NCI-H446 treated with DMSO at 0.1 percent for 48 hours (cell line): Measurements from ENCODE around the gene CCDC6.
A peak's percentile ranks its signal among the peaks of the same experiment; 100 is the strongest.
"Not testable (repeated sequence)": the region's sequence is repeated elsewhere in the genome, so short reads cannot be mapped to it uniquely, and the experiment has no call there.

Source experiments
- DNase-seq: peaks from one replicate; lab custom pipeline; 2025; lab: John Stamatoyannopoulos, UW

The CCDC6 gene

GRCh38 chr10:59754951-59755350, 151.4 kb downstream of the CCDC6 start:
- DNase-seq: no peak

- peak; percentile 58 for DNase-seq
These were observed 153.1 kb downstream of the CCDC6 start, which contains the start of gene MRLN for GRCh38 chr10:59753267-59753666. TSS of gene MRLN (minus strand) at chr10:59753455.

GRCh38 chr10:59752278-59752940, 153.9 kb downstream of the CCDC6 start:
- no peak for DNase-seq

GRCh38 chr10:59750155-59750945, 156.0 kb downstream of the CCDC6 start:
- peak; percentile 27 for DNase-seq

GRCh38 chr10:59748834-59749233, 157.5 kb downstream of the CCDC6 start:
- DNase-seq: no peak

GRCh38 chr10:59745163-59745650, 161.1 kb downstream of the CCDC6 start:
- no peak for DNase-seq

- not testable (repeated sequence) for DNase-seq
These were observed 161.6 kb downstream of the CCDC6 start for GRCh38 chr10:59744762-59745161.

GRCh38 chr10:59744156-59744555, 162.2 kb downstream of the CCDC6 start:
- DNase-seq: not testable (repeated sequence)

GRCh38 chr10:59741583-59741982, 164.8 kb downstream of the CCDC6 start:
- DNase-seq: no peak

GRCh38 chr10:59741048-59741447, 165.3 kb downstream of the CCDC6 start:
- no peak for DNase-seq
